ENCODE measurements around the gene AMPD3.

Gene AMPD3

DNA sequence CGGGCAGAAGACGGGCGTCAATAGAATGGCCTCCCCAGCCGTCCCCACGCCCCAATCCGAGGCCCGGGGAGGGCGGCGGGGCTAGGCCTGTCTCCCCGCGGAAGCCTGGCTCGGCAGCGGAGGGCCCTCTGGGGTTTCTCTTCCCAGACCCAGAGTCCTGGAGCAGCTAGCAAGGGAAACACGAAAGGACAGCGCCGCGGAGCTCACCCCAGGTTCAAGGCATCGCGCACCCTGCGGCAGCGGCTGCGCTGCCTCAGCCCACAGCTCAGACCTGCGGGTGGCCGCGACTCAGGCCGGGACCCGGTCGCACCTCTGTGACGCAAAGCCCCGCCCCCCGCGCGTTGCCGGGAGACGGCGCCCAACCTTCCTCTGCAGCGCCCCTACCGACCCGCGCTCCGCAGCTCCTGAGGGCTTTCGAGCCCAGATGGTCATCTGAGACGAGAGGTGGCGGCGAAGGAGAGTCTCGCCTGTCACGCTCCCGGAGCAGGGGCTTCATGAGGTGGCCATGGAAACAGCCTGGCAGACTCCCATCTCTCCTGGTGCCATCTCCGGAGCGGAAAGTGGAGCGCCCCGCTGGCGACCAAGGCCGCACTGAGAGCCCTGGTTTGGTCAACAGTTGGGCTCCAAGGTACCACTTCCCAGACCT, 86.0 kb downstream of the AMPD3 start, which contains the start of gene RNF141:
TSS of gene RNF141 (minus strand) at position 273 of the 646 bp plus-strand sequence. CDS start 7,029 bp downstream, outside the sequence.
- H4K20me1 ChIP-seq, result peaks cover 12% of the 10 kb centered on the region; the same call in 1 of the 2 replicates
- peak within 1 kb of the TSS; percentile 93 for H3K4me3 ChIP-seq
- H3K9ac ChIP-seq, result peak within 1 kb of the TSS; percentile 90
- peaks cover 25% of the 10 kb centered on the region for H3K9me3 ChIP-seq
- H3K36me3 ChIP-seq, result no peaks in the 10 kb centered on the region
- H3K27me3 ChIP-seq, result no peaks in the 10 kb centered on the region
- H3K4me1 ChIP-seq, result peaks cover 18% of the 10 kb centered on the region
- no peak for TF ChIP-seq Cebpa-rat (IDR thresholded peaks at IDR 0.05)
- H3K27ac ChIP-seq, result peak within 1 kb of the TSS; percentile 78
- peak within 1 kb of the TSS; percentile 95 for H3K4me2 ChIP-seq

DNA sequence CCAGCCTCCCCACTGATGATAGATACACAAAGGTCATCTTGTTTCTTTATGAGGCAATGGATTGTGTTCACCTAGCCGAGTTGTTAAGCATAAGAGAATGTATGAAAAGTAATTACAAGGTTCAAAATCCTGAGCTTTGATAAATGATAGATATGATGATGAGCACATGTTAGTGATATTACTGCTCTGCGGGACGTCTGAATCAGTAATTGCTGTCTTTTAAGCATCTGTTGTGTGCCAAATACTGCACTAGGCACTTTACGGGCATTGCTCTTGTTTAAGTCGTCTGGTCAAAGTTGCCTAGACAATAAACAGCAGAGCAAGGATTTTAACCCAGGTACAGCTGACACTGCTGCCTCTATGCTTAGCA, 86.5 kb downstream of the AMPD3 start:
- no peak overlapping the region for H3K27ac ChIP-seq
- peak overlapping the region; percentile 93; the same call in 1 of the 2 replicates for H3K4me3 ChIP-seq
- H3K36me3 ChIP-seq, result no peaks in the 10 kb centered on the region
- H3K27me3 ChIP-seq, result no peaks in the 10 kb centered on the region
- peaks cover 25% of the 10 kb centered on the region for H3K9me3 ChIP-seq
- H3K4me2 ChIP-seq, result peak overlapping the region; percentile 95
- no peak overlapping the region for H3K9ac ChIP-seq
- peaks cover 18% of the 10 kb centered on the region for H3K4me1 ChIP-seq
- TF ChIP-seq Cebpa-rat (IDR thresholded peaks at IDR 0.05), result no peak
- peaks cover 7% of the 10 kb centered on the region; the same call in 1 of the 2 replicates for H4K20me1 ChIP-seq

DNA sequence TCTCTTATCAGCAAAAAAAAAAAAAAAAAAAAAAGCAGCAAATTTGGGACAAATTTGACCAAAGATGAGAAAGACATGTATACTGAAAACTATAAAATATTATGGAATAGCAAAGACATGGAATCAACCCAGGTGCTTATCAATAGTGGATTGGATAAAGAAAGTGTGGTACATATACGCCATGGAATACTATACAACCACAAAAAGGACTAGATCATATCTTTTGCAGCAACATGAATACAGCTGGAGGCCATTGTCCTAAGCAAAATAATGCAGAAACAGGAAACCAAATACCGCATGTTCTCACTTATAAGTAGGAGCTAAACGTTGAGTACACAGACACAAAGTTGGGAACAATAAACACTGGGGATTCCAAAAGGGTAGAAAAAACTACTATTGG, 87.7 kb downstream of the AMPD3 start:
- Histone ChIP-seq H3K36me3 (no peaks in the 10 kb centered on the region), H3K27ac (no peak overlapping the region), H3K27me3 (no peaks in the 10 kb centered on the region), H3K4me2 (no peak overlapping the region), H3K4me1 (peaks cover 18% of the 10 kb centered on the region), H3K9ac (no peak overlapping the region), H3K4me3 (no peak overlapping the region), H4K20me1 (no peaks in the 10 kb centered on the region), H3K9me3 (peaks cover 25% of the 10 kb centered on the region)
- TF ChIP-seq Cebpa-rat (IDR thresholded peaks at IDR 0.05), result no peak

DNA sequence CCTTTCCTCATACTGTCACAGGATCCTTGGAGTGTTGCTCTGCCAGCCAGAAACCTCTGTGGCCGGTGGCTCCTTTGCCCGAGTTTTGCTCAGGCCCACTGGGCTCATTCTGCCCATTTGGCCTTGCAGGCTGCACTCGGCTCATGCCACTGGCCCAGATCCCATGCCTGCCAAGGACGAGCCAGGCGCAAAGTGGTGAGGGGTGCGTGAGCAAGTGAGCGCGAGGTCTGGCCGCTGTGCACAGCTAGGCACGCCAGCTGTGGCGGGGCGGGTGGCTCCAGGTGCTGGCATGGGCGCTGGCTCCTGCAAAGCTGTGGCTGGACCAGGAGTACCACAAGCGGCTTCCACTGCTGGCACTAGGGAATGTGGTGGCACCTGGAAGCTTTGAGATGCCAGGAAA, 88.7 kb downstream of the AMPD3 start:
- no peak overlapping the region for H3K4me3 ChIP-seq
- H3K9me3 ChIP-seq, result peaks cover 25% of the 10 kb centered on the region
- H3K27ac ChIP-seq, result no peak overlapping the region
- H4K20me1 ChIP-seq, result no peaks in the 10 kb centered on the region
- no peaks in the 10 kb centered on the region for H3K36me3 ChIP-seq
- H3K9ac ChIP-seq, result no peak overlapping the region
- H3K4me2 ChIP-seq, result no peak overlapping the region
- peaks cover 18% of the 10 kb centered on the region for H3K4me1 ChIP-seq
- TF ChIP-seq Cebpa-rat (IDR thresholded peaks at IDR 0.05), result no peak
- H3K27me3 ChIP-seq, result no peaks in the 10 kb centered on the region

DNA sequence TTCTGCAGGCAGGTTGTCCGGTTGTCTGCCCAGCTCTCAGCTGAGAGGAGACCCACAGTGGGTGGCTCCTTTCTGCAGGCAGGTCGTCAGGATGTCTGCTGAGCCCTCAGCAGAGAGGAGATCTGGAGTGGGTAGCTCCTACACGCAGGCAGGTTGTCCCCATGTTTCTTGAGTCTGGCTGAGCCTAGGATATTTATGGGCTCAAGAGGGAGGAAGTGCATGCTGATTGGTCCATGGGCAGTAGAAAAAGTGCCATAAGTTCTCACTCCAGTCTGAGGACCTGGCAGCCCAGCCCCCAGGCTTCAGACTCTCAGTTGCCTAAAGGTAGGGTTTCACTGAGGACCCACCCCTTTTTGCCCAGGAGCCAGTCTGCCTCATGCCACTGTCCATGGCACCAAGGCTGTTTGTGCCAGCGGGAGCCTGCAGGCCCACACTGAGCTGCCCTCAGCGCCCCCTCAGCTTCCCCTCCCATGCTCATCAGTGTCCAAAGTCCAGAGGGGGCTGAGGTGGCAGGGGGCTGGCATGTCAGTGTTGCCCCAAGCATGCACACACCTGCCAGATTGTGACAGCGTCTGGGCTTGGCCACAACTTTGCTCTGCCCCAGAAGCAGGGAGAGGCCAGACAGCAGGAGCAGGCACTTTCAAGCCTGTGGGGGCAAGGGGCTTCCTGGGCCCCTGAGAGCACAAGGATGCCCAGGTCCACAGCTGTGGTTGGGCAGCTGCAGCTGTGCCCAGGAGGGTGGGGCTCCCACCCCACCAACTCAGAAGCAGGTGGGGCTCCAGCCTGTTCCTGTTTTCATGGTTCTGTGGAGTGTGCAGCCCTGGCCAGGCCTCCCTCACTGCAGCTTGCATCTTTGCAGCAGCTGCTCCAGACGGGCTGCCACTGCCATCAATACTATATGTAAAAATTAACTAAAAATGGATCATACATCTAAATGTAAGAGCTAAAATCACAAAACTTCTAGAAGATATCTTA, 89.7 kb downstream of the AMPD3 start:
- peaks cover 15% of the 10 kb centered on the region for H3K4me1 ChIP-seq
- H3K27ac ChIP-seq, result peak overlapping the region; percentile 45; the same call in 1 of the 2 replicates
- H3K4me2 ChIP-seq, result peak overlapping the region; percentile 44; the same call in 1 of the 2 replicates
- H3K27me3 ChIP-seq, result no peaks in the 10 kb centered on the region
- H3K4me3 ChIP-seq, result 0 out of 2 replicates have a peak overlapping the region, but pooled peaks have one; percentile 9
- no peaks in the 10 kb centered on the region for H4K20me1 ChIP-seq
- H3K9ac ChIP-seq, result no peak overlapping the region
- no peak for TF ChIP-seq Cebpa-rat (IDR thresholded peaks at IDR 0.05)
- H3K9me3 ChIP-seq, result peaks cover 25% of the 10 kb centered on the region
- H3K36me3 ChIP-seq, result no peaks in the 10 kb centered on the region

DNA sequence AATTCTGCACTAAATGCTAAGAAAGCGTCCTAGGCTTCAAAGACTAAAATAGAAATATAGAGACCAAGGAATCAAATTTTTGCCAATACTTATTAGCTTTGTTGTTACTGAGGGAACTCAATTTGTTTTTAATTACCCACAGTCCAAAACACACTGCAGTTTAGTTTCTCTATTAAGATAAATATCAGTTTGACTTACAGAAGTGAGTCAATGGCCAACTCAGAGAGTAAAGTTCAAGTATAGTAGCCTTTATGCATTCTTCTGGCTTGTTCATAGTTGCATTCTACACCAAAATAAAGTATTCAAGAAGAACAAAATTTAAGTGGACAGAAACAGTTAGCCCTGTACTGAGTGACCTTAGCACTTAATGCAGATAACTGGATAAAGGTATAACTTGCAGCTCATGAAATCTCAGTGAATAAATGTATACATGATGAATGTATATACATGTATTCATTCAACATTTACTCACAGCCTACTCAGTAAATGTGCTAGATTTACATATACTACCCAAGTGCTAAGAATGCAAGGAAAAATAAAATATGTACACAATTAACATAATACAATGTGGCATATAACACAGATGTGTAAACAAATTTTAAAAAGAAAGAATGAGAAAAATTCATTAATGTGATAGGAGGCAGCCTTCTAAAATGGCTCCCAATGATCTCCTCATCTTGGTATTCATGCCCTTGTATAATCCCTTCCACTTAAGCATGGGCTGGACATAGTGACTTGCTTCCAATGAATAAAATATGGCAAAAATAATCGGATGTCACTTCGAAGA, 95.6 kb downstream of the AMPD3 start:
- Histone ChIP-seq H3K4me3 (no peak overlapping the region), H4K20me1 (no peaks in the 10 kb centered on the region), H3K9ac (no peak overlapping the region), H3K27ac (no peak overlapping the region), H3K4me1 (no peaks in the 10 kb centered on the region), H3K36me3 (no peaks in the 10 kb centered on the region), H3K4me2 (no peak overlapping the region), H3K9me3 (peaks cover 6% of the 10 kb centered on the region; the same call in 1 of the 2 replicates), H3K27me3 (no peaks in the 10 kb centered on the region)
- TF ChIP-seq Cebpa-rat (IDR thresholded peaks at IDR 0.05), result no peak

DNA sequence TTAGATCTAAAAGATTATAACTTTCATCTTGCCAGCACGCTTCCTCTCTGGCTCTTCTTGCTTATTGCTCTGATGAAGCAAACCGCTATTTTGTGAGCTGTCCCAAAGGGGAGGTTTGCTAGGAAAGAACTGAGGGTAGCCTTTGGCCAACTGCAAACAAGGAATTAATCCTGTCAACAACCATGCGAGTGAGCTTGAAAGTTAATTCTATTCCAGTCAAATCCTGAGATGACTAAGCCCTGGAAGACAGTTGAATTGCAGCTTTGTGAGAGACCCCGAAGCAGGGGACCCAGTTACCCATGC, 96.2 kb downstream of the AMPD3 start:
- no peak for TF ChIP-seq Cebpa-rat (IDR thresholded peaks at IDR 0.05)
- Histone ChIP-seq H3K27ac (no peak overlapping the region), H3K9me3 (peaks cover 6% of the 10 kb centered on the region; the same call in 1 of the 2 replicates), H3K9ac (no peak overlapping the region), H3K4me2 (no peak overlapping the region), H4K20me1 (no peaks in the 10 kb centered on the region), H3K4me1 (no peaks in the 10 kb centered on the region), H3K27me3 (no peaks in the 10 kb centered on the region), H3K4me3 (no peak overlapping the region), H3K36me3 (no peaks in the 10 kb centered on the region)

DNA sequence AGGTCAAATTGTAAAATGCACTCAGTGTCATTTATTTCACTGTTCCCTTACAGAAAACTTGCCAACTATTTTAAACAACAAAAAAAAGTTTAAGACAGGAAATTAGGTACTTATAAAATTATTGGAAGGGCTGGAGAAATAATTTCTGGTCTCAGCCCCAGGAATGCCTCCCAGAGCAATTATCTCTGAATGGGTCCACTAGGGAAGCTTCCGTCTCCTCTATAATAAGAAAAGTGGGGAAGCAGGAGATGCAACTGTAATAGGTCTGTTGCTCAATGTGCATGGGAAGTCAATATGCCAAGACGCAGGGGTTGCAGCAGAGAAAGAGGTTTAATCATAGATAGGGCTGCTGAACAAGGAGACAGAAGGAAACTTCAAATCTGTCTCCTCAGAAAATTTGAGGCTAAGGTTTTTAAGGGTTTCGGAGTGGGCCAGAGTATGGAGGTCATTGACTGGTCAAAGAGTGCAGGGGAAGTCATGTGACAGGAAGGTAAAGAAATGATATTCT, 96.8 kb downstream of the AMPD3 start:
- Histone ChIP-seq H4K20me1 (no peaks in the 10 kb centered on the region), H3K4me2 (no peak overlapping the region), H3K4me3 (no peak overlapping the region), H3K9ac (no peak overlapping the region), H3K4me1 (no peaks in the 10 kb centered on the region), H3K27me3 (no peaks in the 10 kb centered on the region), H3K36me3 (no peaks in the 10 kb centered on the region), H3K9me3 (peaks cover 6% of the 10 kb centered on the region; the same call in 1 of the 2 replicates), H3K27ac (no peak overlapping the region)
- TF ChIP-seq Cebpa-rat (IDR thresholded peaks at IDR 0.05), result no peak

DNA sequence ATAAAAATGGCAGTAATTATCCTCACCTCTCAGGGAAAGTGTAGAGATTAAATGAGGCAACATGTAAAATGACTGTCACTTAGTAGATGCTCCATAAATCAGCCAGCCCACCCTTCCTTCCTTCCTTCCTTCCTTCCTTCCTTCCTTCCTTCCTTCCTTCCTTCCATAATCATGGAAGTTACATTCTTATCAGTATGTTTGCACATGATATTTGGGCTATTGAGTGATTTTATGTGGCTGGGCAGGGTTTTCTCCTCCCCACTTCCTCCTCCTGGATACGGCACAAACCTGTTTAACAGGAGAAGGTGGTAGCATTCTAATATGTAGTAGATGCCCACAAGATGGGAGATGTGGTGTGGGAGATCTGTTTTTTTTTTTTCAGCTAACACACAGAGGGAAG, 101.5 kb downstream of the AMPD3 start:
- H3K4me1 ChIP-seq, result no peaks in the 10 kb centered on the region
- no peaks in the 10 kb centered on the region for H3K27me3 ChIP-seq
- H3K9me3 ChIP-seq, result peaks cover 6% of the 10 kb centered on the region; the same call in 1 of the 2 replicates
- H3K27ac ChIP-seq, result no peak overlapping the region
- H3K4me3 ChIP-seq, result no peak overlapping the region
- H4K20me1 ChIP-seq, result no peaks in the 10 kb centered on the region
- H3K9ac ChIP-seq, result no peak overlapping the region
- H3K4me2 ChIP-seq, result no peak overlapping the region
- H3K36me3 ChIP-seq, result no peaks in the 10 kb centered on the region
- TF ChIP-seq Cebpa-rat (IDR thresholded peaks at IDR 0.05), result no peak

All from BLaER1 (cell line).